Measurements from ENCODE around the gene PDZRN3. TPM values are rescaled to one million over a fixed set of nuclear protein-coding genes. Genes with fewer than 3 reads are reported as not detected.

The PDZRN3 gene
- total RNA-seq, 1 experiment from 2014 or later: 5.9 TPM

- Histone ChIP-seq H3K23me2 (ENCODE audit: insufficient read length, low read depth, low read length, poor library complexity, severe bottlenecking) (no peaks in the 10 kb centered on the region), H3K9me3 (ENCODE audit: control insufficient read depth, low read depth, low read length) (no peaks in the 10 kb centered on the region), H3K4me1 (ENCODE audit: insufficient read depth, low read length) (peaks cover 4% of the 10 kb centered on the region; the same call in 1 of the 2 replicates), H2BK15ac (ENCODE audit: low read depth, low read length) (no peak overlapping the region), H2AK5ac (ENCODE audit: insufficient read length, low read length) (no peak overlapping the region), H3K4ac (ENCODE audit: low read depth, low read length) (no peak overlapping the region), H4K20me1 (ENCODE audit: control insufficient read depth, insufficient read depth, insufficient read length) (no peaks in the 10 kb centered on the region), H2BK120ac (ENCODE audit: low read depth, low read length, poor library complexity, severe bottlenecking) (no peak overlapping the region), H3K27me3 (ENCODE audit: insufficient read depth, low read length) (no peaks in the 10 kb centered on the region), H3K79me1 (ENCODE audit: insufficient read depth, low read depth, low read length, poor library complexity, severe bottlenecking) (no peaks in the 10 kb centered on the region), H3K4me2 (ENCODE audit: insufficient read depth, insufficient read length, low read length) (no peak overlapping the region), H3K27ac (ENCODE audit: insufficient read length, low read depth, low read length) (no peak overlapping the region), H3K18ac (ENCODE audit: insufficient read length, low read depth, low read length) (no peak overlapping the region), H4K8ac (replicated peaks; ENCODE audit: insufficient read length, low read depth, low read length) (no peak overlapping the region), H2BK12ac (ENCODE audit: insufficient read length, low read depth, low read length) (no peak overlapping the region), H4K91ac (ENCODE audit: insufficient read length, low read depth, low read length) (no peak overlapping the region), H2BK5ac (ENCODE audit: insufficient read length, low read length) (no peak overlapping the region), H3T11ph (ENCODE audit: low read length) (no peak overlapping the region), H3K9ac (ENCODE audit: extremely low read depth, insufficient read length, low read length) (no peak overlapping the region), H3K14ac (ENCODE audit: insufficient read depth, low read length) (no peak overlapping the region), H3K56ac (ENCODE audit: insufficient read length, low read depth, low read length) (no peak overlapping the region), H3K23ac (ENCODE audit: insufficient read length, low read depth, low read length) (no peak overlapping the region), H4K5ac (ENCODE audit: insufficient read length, low read depth, low read length) (no peak overlapping the region), H2BK20ac (ENCODE audit: low read depth, low read length, poor library complexity, severe bottlenecking) (no peak overlapping the region), H2AFZ (ENCODE audit: low read length) (no peak overlapping the region), H3K79me2 (ENCODE audit: insufficient read depth, low read length) (no peaks in the 10 kb centered on the region)
- Mint-ChIP-seq H3K9me3 (no peaks in the 10 kb centered on the region), H3K27me3 (ENCODE audit: low read depth) (no peaks in the 10 kb centered on the region), H3K4me1 (peaks cover 19 to 20% of the 10 kb centered on the region in 2 experiments), H3K27ac (no peak overlapping the region), H3K4me3 (no peak overlapping the region), H3K36me3 (ENCODE audit: insufficient read depth in 1 of 3, low read depth in 3 of 3) (peaks cover 0 to 9% (median 5%) of the 10 kb centered on the region in 3 experiments; a peak in 4 of 7 replicates)
- TF ChIP-seq CTCF (conservative IDR thresholded peaks at IDR 0.05): no peak
- DNase-seq: no peak
These were observed 13.6 kb downstream of the PDZRN3 start for GRCh38 chr3:73611176-73611575.

Measured in H9 (cell line).